HG02938 (cell line): Measurements from ENCODE around the gene RNASEH2B.

Experiments used
- ATAC-seq: cut with Tn5 transposase; IDR thresholded peaks from one replicate; pipeline ENCODE4 v1.9.1; 2021; ENCODE audit warnings: mild to moderate bottlenecking, moderate library complexity; ENCODE audit not compliant: unreplicated experiment

RNASEH2B gene

DNA sequence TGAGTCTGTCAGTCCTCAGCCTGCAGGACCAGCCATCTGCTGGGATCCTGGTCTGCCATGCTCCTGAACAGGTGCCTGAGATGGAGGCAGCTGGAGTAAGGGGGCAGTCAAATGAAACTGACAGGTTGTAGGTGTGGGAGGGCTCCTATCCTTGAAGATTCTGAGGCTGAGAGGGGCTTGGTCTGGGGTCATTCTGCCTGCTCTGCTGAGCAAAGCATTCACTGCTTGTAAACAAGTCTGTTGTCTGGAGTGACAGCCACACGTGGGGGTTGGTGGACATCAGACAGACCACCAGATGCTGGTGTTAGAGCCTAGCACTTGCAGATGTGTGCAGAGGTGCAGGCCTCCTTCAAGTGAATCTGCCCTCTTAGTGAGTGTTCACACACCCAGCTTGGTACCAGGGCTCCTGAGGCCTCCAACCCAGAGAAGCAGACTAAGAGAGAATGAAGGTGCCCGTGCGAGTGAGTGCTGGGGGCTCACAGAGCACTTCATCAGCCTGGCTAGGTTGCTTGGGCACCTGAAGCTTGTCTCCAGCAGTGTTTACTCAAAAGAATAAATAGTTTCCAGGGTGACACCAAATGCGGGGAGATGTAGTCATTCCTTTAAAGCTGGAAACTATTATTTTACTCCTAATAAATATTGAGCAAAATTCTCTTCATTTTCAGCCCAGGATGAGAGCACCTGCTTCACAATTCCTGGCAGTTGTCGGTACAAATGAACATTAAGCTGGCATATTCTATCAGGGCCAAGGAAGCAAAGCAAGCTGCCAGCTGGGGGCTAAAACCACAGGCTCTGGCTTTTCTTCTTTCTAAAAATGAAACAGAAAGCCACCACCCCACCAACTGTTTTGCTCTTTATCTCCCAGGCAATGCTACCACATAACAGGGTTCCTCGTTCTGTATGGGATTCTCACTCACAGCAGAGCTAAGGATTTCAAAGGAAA is 82.3 kb downstream of the RNASEH2B start:
- ATAC-seq: peak; percentile 83

DNA sequence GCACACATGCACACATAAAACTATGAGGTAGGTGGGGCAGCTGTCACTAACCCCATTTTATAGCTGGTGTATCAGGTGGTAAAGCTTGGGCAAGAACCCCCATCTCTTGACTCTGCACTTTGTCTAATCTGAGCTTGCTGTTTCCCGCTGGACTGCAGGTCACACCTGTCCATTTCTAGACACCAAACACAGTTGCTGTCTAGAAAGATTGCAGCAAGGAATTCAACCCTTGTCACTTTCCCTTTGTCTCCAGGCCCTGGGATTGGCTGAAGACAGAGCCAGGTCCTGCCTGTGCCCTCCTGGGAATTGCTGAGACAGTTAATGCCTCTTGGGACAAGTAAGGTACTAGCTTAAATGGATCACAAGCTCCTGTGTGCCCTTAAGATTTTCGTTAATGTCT is 83.8 kb downstream of the RNASEH2B start:
- no peak for ATAC-seq

DNA sequence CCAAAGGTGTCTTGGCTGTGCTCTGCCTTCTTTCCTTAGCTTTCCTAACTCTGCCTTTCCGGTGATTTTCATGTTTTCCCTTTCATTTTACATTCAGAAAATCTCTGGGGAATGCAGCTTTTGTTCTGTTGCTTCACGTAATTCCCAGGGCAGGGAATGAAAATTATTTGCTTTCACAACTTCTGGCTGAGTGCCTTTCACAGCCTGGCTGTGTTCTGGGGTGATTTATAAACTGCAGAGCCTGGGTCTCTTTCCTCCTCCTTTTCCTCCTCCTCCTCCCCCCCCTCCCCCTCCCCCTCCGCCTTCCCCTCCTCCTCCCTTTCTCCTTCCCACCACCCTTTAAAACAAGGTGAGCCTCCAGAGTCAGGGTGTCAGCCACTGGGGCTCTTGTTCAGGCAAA is 84.3 kb downstream of the RNASEH2B start:
- ATAC-seq: no peak

DNA sequence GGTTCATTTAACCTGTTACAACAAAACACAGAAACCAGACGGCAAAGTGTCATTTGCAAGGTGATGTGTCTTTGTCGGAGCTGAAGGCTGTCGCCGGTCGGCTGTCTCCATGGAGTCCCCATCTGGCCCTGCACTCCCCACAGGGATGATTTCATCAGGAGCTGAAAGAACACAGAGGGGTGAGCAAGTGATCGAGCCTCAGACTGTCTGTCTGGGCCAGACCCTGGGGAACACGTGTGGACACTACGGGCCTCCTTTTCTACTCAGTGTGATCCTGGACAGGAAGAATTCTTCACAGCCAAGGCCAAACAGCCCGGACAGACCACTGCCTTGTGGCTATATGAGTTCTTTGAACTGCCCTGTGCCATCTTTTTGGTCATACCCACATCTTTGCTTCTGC is 85.1 kb downstream of the RNASEH2B start:
- ATAC-seq: no peak

DNA sequence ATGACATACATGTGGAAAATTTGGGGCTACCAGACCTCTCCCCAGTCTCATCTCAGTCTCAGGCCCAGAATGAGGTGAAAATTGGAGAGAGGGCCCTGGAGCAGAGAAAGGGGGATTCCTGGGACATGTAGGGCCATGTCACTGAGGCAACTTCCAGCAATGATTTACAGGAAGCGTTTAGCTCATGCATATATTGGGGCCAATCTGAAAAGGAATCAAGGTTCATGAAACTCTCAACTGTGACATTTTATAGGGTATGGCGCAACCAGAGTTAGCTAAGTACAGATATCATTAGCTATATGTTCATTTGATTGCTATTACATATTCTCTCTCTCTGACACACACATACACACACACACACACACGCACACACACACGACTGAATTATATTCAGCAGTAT is 86.3 kb downstream of the RNASEH2B start:
- ATAC-seq: no peak

DNA sequence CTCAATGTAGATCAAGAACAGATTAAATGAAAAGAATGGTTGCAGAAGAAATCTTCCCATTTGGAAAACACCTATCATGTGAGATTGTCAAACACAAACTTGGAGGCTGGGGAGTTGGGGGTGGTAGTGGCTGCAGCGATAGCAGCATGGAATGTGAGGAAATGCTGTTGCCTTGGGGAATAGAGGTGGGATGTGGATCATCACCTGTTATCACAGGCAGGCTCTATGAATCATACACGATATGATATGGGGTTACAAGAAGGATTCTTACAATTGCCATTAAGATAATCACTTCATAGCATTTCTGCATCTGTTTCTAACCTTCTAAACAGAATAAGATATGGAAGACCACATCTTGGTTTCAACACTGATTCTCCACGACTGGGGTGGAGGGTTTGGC is 88.7 kb downstream of the RNASEH2B start:
- ATAC-seq: no peak

DNA sequence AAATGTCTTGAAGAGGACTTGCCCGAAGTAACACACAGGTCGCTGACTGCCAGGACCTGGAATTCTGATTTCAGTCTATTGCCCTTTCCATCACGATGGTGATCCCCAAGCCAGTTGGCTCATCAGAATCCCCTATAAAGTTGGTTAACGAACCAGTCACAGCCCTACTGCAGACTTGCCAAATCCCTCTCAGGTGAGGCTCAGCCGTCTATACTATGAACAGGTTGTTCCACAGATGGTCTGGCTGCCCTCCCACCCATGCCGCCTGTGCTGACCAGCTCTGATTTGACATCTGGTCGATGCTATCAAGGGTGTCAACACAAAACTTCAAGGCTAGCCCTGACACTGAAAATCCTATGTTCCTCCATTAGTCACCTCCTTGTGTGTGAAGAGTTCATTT is 90.0 kb downstream of the RNASEH2B start:
- ATAC-seq: no peak

DNA sequence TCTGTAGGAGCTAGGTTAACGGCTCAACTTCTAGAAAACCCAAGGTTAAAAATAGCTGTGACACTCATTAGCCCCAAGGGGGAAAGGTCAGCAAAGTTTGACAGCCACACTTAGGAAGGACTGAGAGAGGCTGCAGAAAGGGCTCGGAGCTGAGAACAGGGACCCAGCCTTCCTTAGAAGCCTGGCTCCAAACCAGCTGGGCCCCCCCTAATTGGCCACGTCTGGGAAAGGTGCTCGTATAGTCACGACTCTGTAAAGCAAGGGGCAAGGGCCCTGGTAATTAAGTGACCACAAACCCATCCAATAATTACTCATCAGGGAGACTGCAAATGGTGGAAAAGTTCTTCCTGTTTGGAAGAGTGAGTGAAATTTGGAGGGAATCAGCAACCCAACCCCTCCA is 90.5 kb downstream of the RNASEH2B start:
- no peak for ATAC-seq

DNA sequence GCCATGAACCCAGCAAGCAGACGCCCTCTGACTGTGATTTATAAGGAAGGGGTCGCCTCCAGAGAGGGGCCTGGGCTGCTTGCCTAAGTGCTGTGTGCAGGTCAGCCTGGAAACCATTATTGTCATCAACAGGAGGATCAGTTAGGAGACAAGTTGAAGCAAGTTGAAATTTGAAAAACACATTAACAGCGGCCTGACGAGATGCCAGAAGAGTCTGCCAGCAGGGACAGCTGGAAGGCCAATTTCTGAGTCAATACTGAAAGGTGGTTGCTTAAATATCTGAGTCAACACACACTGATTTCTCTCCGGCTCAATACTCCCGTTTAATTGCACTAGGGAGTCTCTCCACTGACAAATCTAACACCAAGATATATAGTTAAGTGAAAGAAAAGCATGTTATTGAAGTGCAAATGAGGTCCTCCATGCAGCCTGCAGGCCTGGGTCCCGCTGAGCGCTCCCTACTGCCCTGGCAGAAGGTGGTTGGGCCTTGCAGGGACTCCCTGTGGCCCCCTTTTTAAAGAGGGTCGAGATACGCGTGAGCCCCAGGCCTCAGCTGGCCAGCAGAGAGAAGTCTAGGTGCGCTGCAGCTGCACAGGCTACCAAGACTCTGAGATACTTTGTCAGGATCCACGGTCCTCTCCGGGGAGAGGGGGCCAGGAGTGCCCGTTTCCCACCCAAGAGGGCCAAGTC is 91.1 kb downstream of the RNASEH2B start:
- ATAC-seq: no peak

DNA sequence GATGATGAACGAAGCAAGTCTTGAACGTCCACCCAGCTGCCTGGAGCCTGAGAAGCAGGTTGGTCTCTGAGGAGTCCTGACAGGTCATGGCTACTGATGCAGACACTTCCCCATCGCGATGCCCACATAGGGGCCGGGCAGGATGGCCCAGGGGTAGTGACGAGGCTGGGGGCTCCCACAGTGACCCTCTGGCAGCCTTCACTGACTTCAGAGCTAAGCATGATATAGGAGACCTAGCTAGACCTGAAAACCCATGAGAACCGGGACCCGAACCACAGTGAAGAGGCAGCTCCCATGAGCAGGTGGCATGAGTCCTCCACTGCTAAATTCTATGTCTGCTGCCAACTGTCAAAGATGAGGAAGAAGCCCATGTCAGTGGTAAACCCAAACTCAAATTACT is 91.7 kb downstream of the RNASEH2B start:
- no peak for ATAC-seq

DNA sequence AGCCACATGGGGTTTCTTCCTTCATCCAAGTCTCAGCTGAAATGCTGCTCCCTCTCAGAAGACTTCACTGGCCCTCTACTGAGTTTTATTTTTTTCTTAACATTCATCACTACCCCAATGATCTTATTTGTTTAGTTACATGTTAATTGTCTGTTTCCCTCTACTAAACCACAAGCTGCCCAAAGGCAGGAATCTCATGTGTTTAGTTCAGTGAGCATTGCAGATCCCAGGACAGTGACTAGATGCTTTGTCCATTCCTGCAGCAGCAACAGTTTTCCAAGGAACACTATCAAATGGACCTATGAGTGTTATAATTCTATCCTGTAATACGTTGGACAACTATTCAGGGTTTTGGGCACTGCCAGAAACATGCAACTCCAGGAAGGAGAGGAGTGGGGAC is 93.1 kb downstream of the RNASEH2B start:
- ATAC-seq: no peak

DNA sequence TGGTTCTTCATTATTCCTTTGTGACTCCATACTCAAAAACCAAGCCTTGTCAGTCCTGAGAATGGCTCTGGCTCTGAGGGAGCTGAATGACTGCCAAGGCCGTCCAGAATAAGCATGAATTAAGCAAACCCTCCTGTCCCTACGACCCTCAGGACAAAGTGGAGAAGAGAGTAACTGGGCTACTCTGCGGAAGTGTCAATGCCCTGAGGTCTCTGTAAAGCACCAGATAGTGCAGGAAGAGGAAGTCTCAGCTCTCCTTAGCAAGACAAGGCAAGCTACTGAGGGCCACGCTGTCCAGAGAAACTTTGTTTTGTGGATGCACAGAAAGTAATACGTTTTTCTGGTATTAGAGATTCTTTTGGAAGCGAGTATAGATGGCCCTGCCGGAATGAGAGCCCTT is 94.1 kb downstream of the RNASEH2B start:
- no peak for ATAC-seq

DNA sequence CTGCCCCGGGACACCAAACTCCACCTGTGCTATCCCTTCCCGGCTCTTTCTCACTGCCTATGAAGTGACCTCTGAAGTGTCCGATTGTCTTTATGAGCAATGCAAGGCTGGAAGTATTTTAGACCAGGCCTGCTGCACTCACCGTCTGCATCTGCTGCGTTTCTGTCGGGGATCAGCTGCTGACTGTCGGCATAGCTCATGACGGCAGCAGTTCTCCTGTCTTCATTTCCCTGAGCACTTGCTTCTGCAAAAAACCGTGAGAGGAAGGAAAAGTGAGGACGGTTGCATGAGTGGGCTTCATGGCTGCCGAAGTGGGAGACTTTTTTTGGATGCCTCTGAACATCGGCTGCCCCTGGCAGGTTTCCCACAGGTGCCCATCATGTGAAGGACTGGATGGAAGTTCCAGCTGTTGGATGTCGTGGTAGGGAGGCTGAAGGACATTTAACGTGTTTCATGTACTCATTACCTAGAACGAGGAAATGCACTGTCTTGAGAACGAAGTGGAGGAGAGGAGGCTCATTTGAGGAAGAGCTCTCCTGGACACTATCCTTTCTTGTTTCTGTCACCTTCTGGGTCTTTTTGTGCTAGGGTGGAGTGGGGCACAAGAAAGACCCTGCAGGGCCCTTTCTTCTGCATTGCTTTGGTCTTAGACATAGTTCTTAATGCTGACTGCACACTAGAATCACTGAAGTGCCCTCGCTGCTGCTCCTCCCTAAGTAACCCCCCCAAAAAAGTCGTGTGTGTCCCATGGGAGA is 94.7 kb downstream of the RNASEH2B start:
- no peak for ATAC-seq

DNA sequence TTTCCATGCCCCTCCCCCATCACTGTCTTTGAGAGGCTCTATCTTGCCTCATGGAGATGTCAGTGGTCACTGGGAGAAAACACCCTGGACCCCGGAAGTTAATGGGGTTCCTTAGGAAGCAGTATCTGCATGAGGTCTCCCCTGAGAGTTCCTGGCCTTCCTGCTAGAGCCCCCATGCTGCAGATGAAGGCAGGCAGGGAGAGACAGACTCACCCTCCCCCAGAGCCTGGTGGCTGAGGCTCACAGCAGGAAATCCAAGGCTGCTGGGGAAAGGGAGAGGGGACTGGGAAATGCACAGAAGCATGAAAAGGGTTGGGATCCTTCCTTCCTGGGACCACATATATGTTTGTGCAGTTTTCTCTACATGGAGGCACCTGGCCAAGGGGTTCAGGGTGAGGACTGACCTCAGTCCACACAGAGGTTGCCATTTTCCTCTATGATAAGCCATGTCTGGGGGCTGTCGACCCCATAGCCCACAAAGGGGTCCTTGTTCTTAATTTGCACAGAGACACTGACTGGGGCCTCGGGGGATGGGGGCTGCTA is 95.4 kb downstream of the RNASEH2B start:
- ATAC-seq: no peak

DNA sequence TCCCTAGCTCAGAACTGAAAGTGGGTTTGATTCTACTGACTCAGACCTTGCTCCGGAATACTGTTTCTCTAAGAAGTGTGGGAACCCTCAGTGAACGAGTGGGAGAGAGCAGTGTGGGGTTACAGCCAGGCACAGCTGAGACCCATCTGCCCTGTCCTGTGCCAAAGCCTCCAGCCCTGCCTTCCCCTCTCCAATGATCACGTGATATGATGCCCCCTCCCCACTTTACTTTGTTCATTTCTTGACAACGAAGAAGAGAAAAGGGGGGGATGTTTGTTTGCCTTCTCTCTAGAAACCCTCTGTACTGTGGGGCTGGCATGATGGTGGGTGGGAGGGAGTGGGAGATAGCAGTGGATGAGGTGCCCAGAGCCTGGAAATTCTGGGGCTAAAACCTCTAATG is 96.0 kb downstream of the RNASEH2B start:
- ATAC-seq: no peak
